GM18907 (cell line): ENCODE results near the gene KCNB1.

Experiments
- ATAC-seq: cut with Tn5 transposase; IDR thresholded peaks from one replicate; pipeline ENCODE4 v1.9.1; 2021; ENCODE audit warnings: mild to moderate bottlenecking, moderate library complexity; ENCODE audit not compliant: unreplicated experiment

Gene KCNB1

GRCh38 chr20:49445176-49445575, 37.3 kb downstream of the KCNB1 start:
- no peak for ATAC-seq

GRCh38 chr20:49444553-49444990, 37.9 kb downstream of the KCNB1 start:
- no peak for ATAC-seq

- ATAC-seq = no peak
Observed at GRCh38 chr20:49437057-49437456, 45.4 kb downstream of the KCNB1 start.

- no peak for ATAC-seq
Observed at GRCh38 chr20:49435639-49436038, 46.8 kb downstream of the KCNB1 start.

GRCh38 chr20:49433333-49433732, 49.1 kb downstream of the KCNB1 start:
- no peak for ATAC-seq

- no peak for ATAC-seq
Observed at GRCh38 chr20:49432550-49432949, 49.9 kb downstream of the KCNB1 start.

GRCh38 chr20:49431329-49431728, 51.1 kb downstream of the KCNB1 start:
- ATAC-seq = no peak

GRCh38 chr20:49430320-49430719, 52.1 kb downstream of the KCNB1 start:
- no peak for ATAC-seq

GRCh38 chr20:49427751-49428518, 54.5 kb downstream of the KCNB1 start:
- ATAC-seq = no peak

GRCh38 chr20:49426873-49427272, 55.6 kb downstream of the KCNB1 start:
- no peak for ATAC-seq

GRCh38 chr20:49426395-49426794, 56.1 kb downstream of the KCNB1 start:
- ATAC-seq = no peak

GRCh38 chr20:49424536-49424935, 57.9 kb downstream of the KCNB1 start:
- ATAC-seq = no peak

GRCh38 chr20:49422161-49422560, 60.3 kb downstream of the KCNB1 start:
- no peak for ATAC-seq

GRCh38 chr20:49420811-49421295, 61.6 kb downstream of the KCNB1 start:
- no peak for ATAC-seq

- no peak for ATAC-seq
Observed at GRCh38 chr20:49420292-49420691, 62.2 kb downstream of the KCNB1 start.

GRCh38 chr20:49419785-49420184, 62.7 kb downstream of the KCNB1 start:
- ATAC-seq = no peak

- ATAC-seq = no peak
Observed at GRCh38 chr20:49418809-49419208, 63.7 kb downstream of the KCNB1 start.

- ATAC-seq = no peak
Observed at GRCh38 chr20:49417843-49418555, 64.5 kb downstream of the KCNB1 start.

GRCh38 chr20:49415668-49416044, 66.8 kb downstream of the KCNB1 start:
- ATAC-seq = no peak

- ATAC-seq = no peak
Observed at GRCh38 chr20:49415005-49415667, 67.3 kb downstream of the KCNB1 start.

GRCh38 chr20:49413677-49414076, 68.8 kb downstream of the KCNB1 start:
- no peak for ATAC-seq

- ATAC-seq = no peak
Observed at GRCh38 chr20:49412953-49413352, 69.5 kb downstream of the KCNB1 start.
